Measurements from ENCODE around the gene ADCYAP1R1. TPM values are rescaled to one million over a fixed set of nuclear protein-coding genes. Genes with fewer than 3 reads are reported as not detected.
A peak's percentile ranks its signal among the peaks of the same experiment; 100 is the strongest.

ADCYAP1R1 gene
- total RNA-seq, 1 donor from 2014 or later, result not detected

DNA sequence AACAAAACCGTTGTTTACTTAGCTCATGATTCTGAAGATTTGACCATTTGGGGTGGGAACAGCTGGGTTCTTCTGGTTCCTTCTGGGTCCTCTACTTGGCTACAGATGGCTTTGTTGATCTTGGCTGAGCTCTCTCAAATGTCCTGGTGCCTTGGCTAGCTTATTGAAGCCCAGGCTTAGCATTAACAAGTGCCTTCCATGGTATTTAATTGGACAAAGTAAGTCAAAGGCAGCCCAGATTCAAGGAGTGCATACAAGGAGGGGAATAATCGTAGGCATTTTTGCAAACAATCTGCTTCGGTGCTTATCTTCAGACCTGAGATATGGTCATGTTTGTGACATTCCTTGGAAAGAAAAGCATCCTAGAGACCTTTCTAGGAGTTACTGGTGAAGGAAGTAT lies 81.4 kb downstream of the ADCYAP1R1 start:
- H3K4me3 ChIP-seq (ENCODE audit: low read depth, low read length), result no peak overlapping the region
- no peak for DNase-seq (ENCODE audit: low read depth)
- no peak for TF ChIP-seq CTCF (conservative IDR thresholded peaks at IDR 0.05; ENCODE audit: low read depth, low read length)

DNA sequence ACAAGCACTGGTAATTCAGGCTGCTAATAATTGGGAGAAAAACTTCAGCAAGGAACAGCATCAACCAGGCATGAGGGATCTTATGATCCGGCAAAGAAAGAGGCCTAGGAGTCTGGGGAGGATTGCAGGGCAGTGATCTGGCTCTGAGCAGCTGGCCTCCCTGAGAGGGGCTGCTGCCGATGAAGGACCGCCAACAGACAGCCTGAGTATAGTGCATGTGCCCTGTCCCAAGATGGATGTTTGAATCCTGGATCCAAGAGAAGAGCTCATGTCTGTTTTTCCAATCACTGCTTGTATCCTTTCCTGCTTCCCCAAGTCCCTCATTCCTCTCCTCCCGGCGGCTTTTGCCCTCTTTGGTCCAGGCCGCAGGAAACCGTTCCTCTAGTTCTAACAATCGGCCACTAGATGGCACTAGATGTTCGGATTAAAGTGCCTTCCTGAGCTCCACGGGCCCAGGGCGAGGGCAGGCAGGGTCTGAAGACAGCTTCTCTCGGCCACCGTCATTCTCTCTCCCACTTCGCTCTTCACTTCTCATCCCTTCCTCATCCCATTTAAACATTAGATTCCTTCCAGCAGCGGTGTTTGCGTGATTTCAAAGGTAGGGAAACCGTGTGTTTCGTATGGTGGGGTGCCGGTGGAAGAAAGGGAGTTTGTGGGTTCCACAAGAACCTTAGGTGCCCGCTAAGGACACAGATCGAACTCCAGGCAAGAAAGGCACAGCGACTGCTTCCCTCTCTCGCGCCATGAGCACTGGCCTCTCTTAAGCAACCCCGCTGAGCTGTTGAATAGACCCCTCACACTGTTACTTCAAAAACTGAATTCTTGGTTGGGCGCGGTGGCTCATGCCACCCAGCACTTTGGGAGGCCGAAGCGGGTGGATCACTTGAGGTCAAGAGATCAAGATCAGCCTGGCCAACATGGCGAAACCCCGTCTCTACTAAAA lies 82.4 kb downstream of the ADCYAP1R1 start:
- H3K4me3 ChIP-seq (ENCODE audit: low read depth, low read length), result no peak overlapping the region
- peak; percentile 76 for TF ChIP-seq CTCF (conservative IDR thresholded peaks at IDR 0.05; ENCODE audit: low read depth, low read length)
- peak; percentile 2 for DNase-seq (ENCODE audit: low read depth)

- no peak for TF ChIP-seq CTCF (conservative IDR thresholded peaks at IDR 0.05; ENCODE audit: low read depth, low read length)
- DNase-seq (ENCODE audit: low read depth), result no peak
These were observed 85.1 kb downstream of the ADCYAP1R1 start for GRCh38 chr7:31137234-31137633.

DNA sequence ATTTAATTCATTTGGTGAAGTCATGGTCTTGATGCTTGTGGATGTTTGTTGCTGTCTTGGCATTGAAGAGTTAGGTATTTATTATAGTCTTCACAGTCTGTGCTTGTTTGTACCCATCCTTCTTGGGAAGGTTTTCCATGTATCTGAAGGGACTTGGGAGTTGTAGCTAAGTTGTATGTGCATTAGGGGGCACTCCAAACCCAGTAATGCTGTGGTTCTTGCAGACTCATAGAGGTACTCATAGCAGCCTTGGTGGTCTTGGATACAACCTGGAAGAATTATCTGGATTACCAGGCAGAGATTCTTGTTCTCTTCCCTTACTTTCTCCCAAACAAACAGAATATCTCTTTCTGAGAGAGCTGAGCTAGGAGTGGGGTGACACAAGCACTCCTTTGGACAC lies 93.2 kb downstream of the ADCYAP1R1 start:
- TF ChIP-seq CTCF (conservative IDR thresholded peaks at IDR 0.05; ENCODE audit: low read depth, low read length), result peak; percentile 4
- no peak for DNase-seq (ENCODE audit: low read depth)

More at GRCh38 chr7:31137234-31137633, 85.1 kb downstream of the ADCYAP1R1 start:
- no peak overlapping the region for H3K4me3 ChIP-seq (ENCODE audit: low read depth, low read length)

GRCh38 chr7:31146030-31146429 lies 93.9 kb downstream of the ADCYAP1R1 start:
- DNase-seq (ENCODE audit: low read depth), result no peak
- no peak overlapping the region for H3K4me3 ChIP-seq (ENCODE audit: low read depth, low read length)
- TF ChIP-seq CTCF (conservative IDR thresholded peaks at IDR 0.05; ENCODE audit: low read depth, low read length), result no peak

More for the DNA sequence above, 93.2 kb downstream of the ADCYAP1R1 start:
- H3K4me3 ChIP-seq (ENCODE audit: low read depth, low read length), result no peak overlapping the region

- DNase-seq (ENCODE audit: low read depth), result no peak
- TF ChIP-seq CTCF (conservative IDR thresholded peaks at IDR 0.05; ENCODE audit: low read depth, low read length), result no peak
- no peak overlapping the region for H3K4me3 ChIP-seq (ENCODE audit: low read depth, low read length)
These were observed 94.4 kb downstream of the ADCYAP1R1 start for GRCh38 chr7:31146538-31146937.

All from epithelial cell of proximal tubule (primary cell).